Activated CD8-positive, alpha-beta T cell treated with anti-CD3 and anti-CD28 coated beads for 36 hours (primary cell): ENCODE data around the gene PNRC2. TPM values are rescaled to one million over a fixed set of nuclear protein-coding genes. Genes with fewer than 3 reads are reported as not detected.
A peak's percentile ranks its signal among the peaks of the same experiment; 100 is the strongest.
"Not testable (repeated sequence)": the region's sequence is repeated elsewhere in the genome, so short reads cannot be mapped to it uniquely, and the experiment has no call there.

ENCODE experiments used
- ATAC-seq: fragments of 200-7000 bp; cut with Tn5 transposase; one replicate; pipeline ENCODE4 v1.10.0; 2021; ENCODE audit warnings: mild to moderate bottlenecking, moderate library complexity
- CTCF ChIA-PET: fragments of 350-600 bp; sonication (Branson Sonifier 250); formaldehyde crosslinking; loops from one replicate; lab custom pipeline; 2021; ENCODE audit warnings: antibody characterized with exemption; lab: Charles Lee
- POLR2A ChIA-PET: fragments of 350-600 bp; sonication (Branson Sonifier 250); formaldehyde crosslinking; loops from one replicate; lab custom pipeline; 2021; ENCODE audit warnings: antibody characterized with exemption; lab: Charles Lee
- DNase-seq: peaks from one replicate; pipeline ENCODE4 v3.0.0-alpha.2; 2020
- H3K27ac Mint-ChIP-seq: one replicate; pipeline ENCODE4 v1.8.0; 2021; ENCODE audit warnings: mild to moderate bottlenecking, mixed read lengths
- H3K27me3 Mint-ChIP-seq: one replicate; pipeline ENCODE4 v1.8.0; 2021; ENCODE audit warnings: mixed read lengths
- H3K36me3 Mint-ChIP-seq: one replicate; pipeline ENCODE4 v1.8.0; 2021; ENCODE audit warnings: low read depth, mixed read lengths
- H3K4me1 Mint-ChIP-seq: one replicate; pipeline ENCODE4 v1.8.0; 2021; ENCODE audit warnings: low read depth, mixed read lengths
- H3K4me3 Mint-ChIP-seq: one replicate; pipeline ENCODE4 v1.8.0; 2021; ENCODE audit warnings: mild to moderate bottlenecking, moderate library complexity, mixed read lengths
- H3K9me3 Mint-ChIP-seq: one replicate; pipeline ENCODE4 v1.8.0; 2021; ENCODE audit warnings: mixed read lengths
- intact Hi-C: fragments of 100-400 bp; cut with micrococcal nuclease; formaldehyde crosslinking; loops from one replicate; pipeline ENCODE4 v1.10.0; 2022
- total RNA-seq, 2 experiments: library from RNA; stranded (reverse); gene quantifications; one replicate each; pipeline ENCODE4 v1.2.3, GENCODE V29; 2021
- TF ChIP-seq, protein P1 (sequence below): fragments of 200-600 bp; IDR thresholded peaks from one replicate; pipeline ENCODE4 v1.8.0; 2022; ENCODE audit warnings: antibody characterized with exemption, mild to moderate bottlenecking

PNRC2 gene
- total RNA-seq, 2 experiments from 2014 or later, result 130 to 133 TPM

DNA sequence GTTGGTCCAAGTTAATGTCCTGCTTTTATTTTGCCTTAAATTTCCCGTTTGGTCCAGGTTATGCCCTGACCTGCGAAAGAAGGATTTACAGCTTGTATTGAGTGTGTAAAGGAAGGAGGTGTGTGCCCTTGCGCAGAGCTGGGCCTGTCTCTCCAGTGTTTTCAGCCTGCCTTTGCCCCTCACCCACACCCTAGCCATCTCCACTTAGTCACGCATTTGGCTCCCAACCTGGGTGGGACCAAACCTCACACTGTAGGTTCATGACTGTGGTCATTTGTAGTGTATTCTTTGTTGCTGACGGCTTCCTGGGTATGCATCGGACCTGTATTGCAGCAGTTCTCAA, 21.1 kb downstream of the PNRC2 start:
- H3K27me3 Mint-ChIP-seq, result no peaks in the 10 kb centered on the region
- ATAC-seq (peak; percentile 66), DNase-seq (peak; percentile 81)
- no peaks in the 10 kb centered on the region for H3K9me3 Mint-ChIP-seq
- ChIA-PET CTCF (interaction anchor here (0.8 kb wide), 1 partner anchor 21 kb away, joined by 3 read pairs; the partner anchor contains the start of gene PNRC2), POLR2A (interaction anchor here (0.6 to 10.5 kb wide), 19 partner anchors 8 to 289 kb away, joined by 3 to 128 read pairs (median 3); partner anchors contain the start of genes HMGCL, PNRC2 and RPL11)
- TF ChIP-seq, protein P1, sequence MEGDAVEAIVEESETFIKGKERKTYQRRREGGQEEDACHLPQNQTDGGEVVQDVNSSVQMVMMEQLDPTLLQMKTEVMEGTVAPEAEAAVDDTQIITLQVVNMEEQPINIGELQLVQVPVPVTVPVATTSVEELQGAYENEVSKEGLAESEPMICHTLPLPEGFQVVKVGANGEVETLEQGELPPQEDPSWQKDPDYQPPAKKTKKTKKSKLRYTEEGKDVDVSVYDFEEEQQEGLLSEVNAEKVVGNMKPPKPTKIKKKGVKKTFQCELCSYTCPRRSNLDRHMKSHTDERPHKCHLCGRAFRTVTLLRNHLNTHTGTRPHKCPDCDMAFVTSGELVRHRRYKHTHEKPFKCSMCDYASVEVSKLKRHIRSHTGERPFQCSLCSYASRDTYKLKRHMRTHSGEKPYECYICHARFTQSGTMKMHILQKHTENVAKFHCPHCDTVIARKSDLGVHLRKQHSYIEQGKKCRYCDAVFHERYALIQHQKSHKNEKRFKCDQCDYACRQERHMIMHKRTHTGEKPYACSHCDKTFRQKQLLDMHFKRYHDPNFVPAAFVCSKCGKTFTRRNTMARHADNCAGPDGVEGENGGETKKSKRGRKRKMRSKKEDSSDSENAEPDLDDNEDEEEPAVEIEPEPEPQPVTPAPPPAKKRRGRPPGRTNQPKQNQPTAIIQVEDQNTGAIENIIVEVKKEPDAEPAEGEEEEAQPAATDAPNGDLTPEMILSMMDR, result no peak
- peak overlapping the region; percentile 98 for H3K27ac Mint-ChIP-seq
- H3K4me1 Mint-ChIP-seq, result peaks cover 31% of the 10 kb centered on the region
- H3K36me3 Mint-ChIP-seq, result peaks cover 41% of the 10 kb centered on the region
- intact Hi-C loops, result no loop called here
- peak overlapping the region; percentile 98 for H3K4me3 Mint-ChIP-seq

DNA sequence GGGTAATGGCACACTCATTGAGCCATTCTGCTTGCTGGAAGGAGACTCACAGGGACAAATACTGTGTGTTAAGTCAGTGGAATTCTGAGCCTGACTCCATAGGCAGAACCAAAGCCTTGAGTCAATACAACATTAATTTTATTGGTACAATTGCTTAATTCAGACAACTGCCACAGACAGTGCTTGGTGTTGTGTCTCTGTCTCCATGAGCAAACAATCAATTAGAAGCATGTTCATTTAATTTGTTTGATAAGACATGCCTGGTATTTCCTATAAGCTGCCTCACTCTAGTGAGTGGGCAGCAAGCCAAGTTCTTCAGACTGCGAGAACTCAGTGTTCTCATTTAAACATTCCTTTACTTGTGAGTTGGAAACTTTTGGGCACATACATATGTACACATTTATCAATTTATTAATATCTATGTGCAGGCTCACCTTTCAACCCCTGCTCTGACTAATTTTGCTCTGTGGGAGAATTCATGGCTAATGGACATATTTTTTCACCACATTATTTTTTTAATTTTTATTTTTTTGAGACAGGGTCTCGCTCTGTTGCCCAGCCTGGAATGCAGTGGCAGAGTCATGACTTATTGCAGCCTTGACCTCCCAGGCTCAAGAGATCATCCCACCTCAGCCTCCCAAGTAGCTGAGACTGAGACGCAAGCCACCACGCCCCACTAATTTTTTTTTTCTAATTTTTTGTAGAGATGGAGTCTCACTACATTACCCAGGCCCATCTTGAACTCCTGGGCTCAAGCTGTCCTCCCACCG, 25.0 kb downstream of the PNRC2 start:
- TF ChIP-seq, protein P1, result no peak
- H3K27ac Mint-ChIP-seq, result no peak overlapping the region
- peaks cover 14% of the 10 kb centered on the region for H3K4me1 Mint-ChIP-seq
- DNase-seq (no peak), ATAC-seq (no peak)
- CTCF ChIA-PET, result no interaction called here
- no peak overlapping the region for H3K4me3 Mint-ChIP-seq
- POLR2A ChIA-PET, result interaction anchor here (0.6 kb wide), 1 partner anchor 23 kb away, joined by 3 read pairs; no protein-coding TSS in a partner anchor
- H3K9me3 Mint-ChIP-seq, result no peaks in the 10 kb centered on the region
- H3K36me3 Mint-ChIP-seq, result peaks cover 5% of the 10 kb centered on the region
- no peaks in the 10 kb centered on the region for H3K27me3 Mint-ChIP-seq
- intact Hi-C loops, result no loop called here

DNA sequence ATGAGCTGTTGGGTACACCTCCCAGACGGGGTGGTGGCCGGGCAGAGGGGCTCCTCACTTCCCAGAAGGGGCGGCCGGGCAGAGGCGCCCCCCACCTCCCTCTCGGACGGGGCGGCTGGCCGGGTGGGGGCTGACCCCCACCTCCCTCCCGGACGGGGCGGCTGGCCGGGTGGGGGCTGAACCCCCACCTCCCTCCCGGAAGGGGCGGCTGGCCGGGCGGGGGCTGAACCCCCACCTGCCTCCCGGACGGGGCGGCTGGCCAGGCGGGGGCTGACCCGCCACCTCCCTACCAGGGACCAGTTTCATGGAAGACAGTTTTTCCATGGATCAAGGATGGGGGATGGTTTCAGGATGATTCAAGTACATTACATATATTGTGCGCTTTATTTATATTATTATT, 27.4 kb downstream of the PNRC2 start:
- ATAC-seq, H3K27ac Mint-ChIP-seq, H3K9me3 Mint-ChIP-seq, H3K36me3 Mint-ChIP-seq, H3K4me1 Mint-ChIP-seq, H3K27me3 Mint-ChIP-seq, intact Hi-C loops, DNase-seq, CTCF ChIA-PET, H3K4me3 Mint-ChIP-seq: not testable (repeated sequence)
- POLR2A ChIA-PET, result interaction anchor here (0.9 kb wide), 1 partner anchor 26 kb away, joined by 3 read pairs; no protein-coding TSS in a partner anchor

DNA sequence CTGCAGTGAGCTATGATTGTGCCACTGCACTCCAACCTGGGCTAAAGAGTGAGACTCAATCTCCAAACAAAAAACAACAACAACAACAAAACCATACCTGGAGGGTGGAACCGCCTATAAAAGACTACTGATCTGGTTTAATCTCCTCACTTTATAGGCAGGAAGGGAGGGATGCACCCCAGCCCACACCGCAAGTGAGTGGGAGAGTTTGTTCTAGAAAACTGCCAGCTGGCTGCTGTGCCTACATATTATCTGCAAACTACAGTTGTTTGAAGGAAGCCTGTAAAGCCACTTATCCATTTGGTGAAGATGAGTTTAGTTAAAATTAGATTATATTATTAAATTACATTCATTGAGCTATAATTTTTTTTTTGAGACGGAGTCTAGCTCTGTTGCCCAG, 29.6 kb downstream of the PNRC2 start:
- ATAC-seq (peak; percentile 17), DNase-seq (no peak)
- no peaks in the 10 kb centered on the region for H3K27me3 Mint-ChIP-seq
- no peaks in the 10 kb centered on the region for H3K36me3 Mint-ChIP-seq
- H3K27ac Mint-ChIP-seq, result no peak overlapping the region
- intact Hi-C loops, result no loop called here
- peaks cover 5% of the 10 kb centered on the region for H3K4me1 Mint-ChIP-seq
- no peaks in the 10 kb centered on the region for H3K9me3 Mint-ChIP-seq
- ChIA-PET CTCF (interaction anchor here (0.6 to 1.0 kb wide), 3 partner anchors 39 to 178 kb away, joined by 3 read pairs; no protein-coding TSS in a partner anchor), POLR2A (interaction anchor here (0.7 kb wide), 1 partner anchor 8 kb away, joined by 3 read pairs; no protein-coding TSS in a partner anchor)
- TF ChIP-seq, protein P1, result no peak
- no peak overlapping the region for H3K4me3 Mint-ChIP-seq

DNA sequence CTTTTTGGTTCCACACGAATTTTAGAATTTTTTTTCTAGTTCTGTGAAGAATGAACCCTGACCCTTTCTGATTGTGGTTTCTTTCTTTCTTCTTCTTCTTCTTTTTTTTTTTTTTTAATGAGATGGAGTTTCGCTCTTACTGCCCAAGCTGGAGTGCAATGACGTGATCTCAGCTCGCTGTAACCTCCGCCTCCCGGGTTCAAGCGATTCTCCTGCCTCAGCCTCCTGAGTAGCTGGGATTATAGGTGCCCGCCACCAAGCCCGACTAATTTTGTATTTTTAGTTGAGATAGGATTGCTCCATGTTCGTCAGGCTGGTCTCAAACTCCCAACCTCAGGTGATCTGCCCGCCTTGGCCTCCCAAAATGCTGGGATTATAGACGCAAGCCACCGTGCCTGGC, 32.4 kb downstream of the PNRC2 start:
- DNase-seq, H3K36me3 Mint-ChIP-seq, CTCF ChIA-PET, H3K9me3 Mint-ChIP-seq, H3K27ac Mint-ChIP-seq, H3K4me1 Mint-ChIP-seq, intact Hi-C loops, H3K4me3 Mint-ChIP-seq, ATAC-seq, POLR2A ChIA-PET, H3K27me3 Mint-ChIP-seq: not testable (repeated sequence)

DNA sequence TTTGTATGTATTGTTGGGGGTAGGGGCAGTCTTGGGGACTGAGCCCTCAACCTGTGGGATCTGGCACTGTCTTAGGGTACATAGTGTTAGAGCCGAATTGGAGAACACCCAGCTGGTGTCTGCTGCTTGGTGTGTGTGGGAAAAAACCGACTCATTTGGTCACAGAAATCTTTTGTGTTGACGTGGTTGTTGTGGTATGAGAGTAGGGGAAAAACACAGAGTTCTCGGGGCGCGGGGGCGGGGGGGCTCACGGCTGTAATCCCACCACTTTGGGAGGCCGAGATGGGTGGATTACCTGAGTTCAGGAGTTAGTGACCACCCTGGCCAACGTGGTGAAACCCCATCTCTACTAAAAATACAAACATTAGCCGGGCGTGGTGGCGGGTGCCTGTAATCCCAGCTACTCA, 35.8 kb downstream of the PNRC2 start:
- ChIA-PET CTCF (interaction anchor here (0.6 kb wide), 1 partner anchor 124 kb away, joined by 4 read pairs; no protein-coding TSS in a partner anchor), POLR2A (interaction anchor here (1.2 kb wide), 1 partner anchor 15 kb away, joined by 3 read pairs; no protein-coding TSS in a partner anchor)
- no peak for DNase-seq
- no peak overlapping the region for H3K4me3 Mint-ChIP-seq
- no peaks in the 10 kb centered on the region for H3K27me3 Mint-ChIP-seq
- no peak overlapping the region for H3K27ac Mint-ChIP-seq
- TF ChIP-seq, protein P1, result no peak
- peak; percentile 37 for ATAC-seq
- intact Hi-C loops, result no loop called here
- no peaks in the 10 kb centered on the region for H3K9me3 Mint-ChIP-seq
- peaks cover 16% of the 10 kb centered on the region for H3K4me1 Mint-ChIP-seq
- no peaks in the 10 kb centered on the region for H3K36me3 Mint-ChIP-seq
